Lung (tissue), 12 donors: ENCODE results near the gene SPATA4. TPM values are rescaled to one million over a fixed set of nuclear protein-coding genes. Genes with fewer than 3 reads are reported as not detected.

Experiments
- ATAC-seq: fragments of 200-7000 bp; cut with Tn5 transposase; one replicate; pipeline ENCODE4 v1.9.1; 2020; ENCODE audit warnings: moderate number of reproducible peaks; ENCODE audit not compliant: insufficient read depth, low FRiP score
- DNase-seq, 3 donors: peaks; one replicate each; pipeline ENCODE4 v3.0.0-alpha.2; 2013 to 2017
- H3K27ac ChIP-seq, 2 donors: one replicate each; pipeline ENCODE4 v1.5.1; 2013; ENCODE audit warnings: mild to moderate bottlenecking in 2 of 2, moderate library complexity in 2 of 2, control low read depth in 1 of 2, inconsistent platforms in 1 of 2, low read depth in 1 of 2, low read length in 1 of 2
- H3K27me3 ChIP-seq, 3 donors: one replicate each; pipeline ENCODE4 v1.5.1; 2013; ENCODE audit warnings: low read length in 2 of 3; ENCODE audit not compliant: control insufficient read depth in 3 of 3, insufficient read depth in 3 of 3
- H3K36me3 ChIP-seq, 4 donors: one replicate each; pipeline ENCODE4 v1.5.1; 2013; ENCODE audit warnings: low read length in 4 of 4, mild to moderate bottlenecking in 1 of 4, moderate library complexity in 1 of 4; ENCODE audit not compliant: control insufficient read depth in 4 of 4, insufficient read depth in 4 of 4
- H3K4me1 ChIP-seq, 5 donors: one replicate each; pipeline ENCODE4 v1.5.1; 2013; ENCODE audit warnings: low read length in 5 of 5, mild to moderate bottlenecking in 2 of 5, moderate library complexity in 1 of 5; ENCODE audit not compliant: control insufficient read depth in 5 of 5, insufficient read depth in 5 of 5
- H3K4me3 ChIP-seq: one replicate; pipeline ENCODE4 v1.5.1; 2013; ENCODE audit warnings: mild to moderate bottlenecking, control low read depth, moderate library complexity
- H3K9ac ChIP-seq, 2 donors: one replicate each; pipeline ENCODE4 v1.5.1; 2013; ENCODE audit warnings: low read length in 2 of 2, control low read depth in 1 of 2; ENCODE audit not compliant: insufficient read depth in 1 of 2
- H3K9me3 ChIP-seq, 4 donors: one replicate each; pipeline ENCODE4 v1.5.1; 2013; ENCODE audit warnings: low read length in 3 of 4, mild to moderate bottlenecking in 1 of 4, moderate library complexity in 1 of 4; ENCODE audit not compliant: control insufficient read depth in 4 of 4, insufficient read depth in 3 of 4
- CTCF ChIP-seq: IDR thresholded peaks from 2 replicates; pipeline ENCODE4 v1.5.1; 2012; ENCODE audit warnings: mild to moderate bottlenecking; ENCODE audit errors: control extremely low read depth, extremely low read depth
- WGBS, 2 donors: extraction: QIAGEN DNeasy Blood & Tissue Kit; methylation state at CpG; one replicate each; pipeline ENCODE4 v1.1.7; 2013; 5-methylcytosine and 5-hydroxymethylcytosine counted together
- polyA plus RNA-seq, 2 donors: library from polyadenylated mRNA; stranded (reverse); fragments of 200-250 nt; gene quantifications; one replicate each; pipeline ENCODE4 v1.2.1, GENCODE V29; 2013
- total RNA-seq, 2 donors: library from RNA; depleted of rRNA in 1 of 2; stranded (reverse); fragments of >200 nt in 1 of 2; gene quantifications; one replicate each; pipeline ENCODE4 v1.2.1, GENCODE V29; 2014 to 2021
- donor health status: control.
- donor health status: control.
- donor health status: Bipolar disorder and iron deficiency.
- donor health status: healthy.
- donor health status: DM: yes; HTN: yes; CAD: no.

SPATA4 gene
- total and polyA plus RNA-seq, 4 donors, result 1.1 to 4.1 (median 2.2) TPM

DNA sequence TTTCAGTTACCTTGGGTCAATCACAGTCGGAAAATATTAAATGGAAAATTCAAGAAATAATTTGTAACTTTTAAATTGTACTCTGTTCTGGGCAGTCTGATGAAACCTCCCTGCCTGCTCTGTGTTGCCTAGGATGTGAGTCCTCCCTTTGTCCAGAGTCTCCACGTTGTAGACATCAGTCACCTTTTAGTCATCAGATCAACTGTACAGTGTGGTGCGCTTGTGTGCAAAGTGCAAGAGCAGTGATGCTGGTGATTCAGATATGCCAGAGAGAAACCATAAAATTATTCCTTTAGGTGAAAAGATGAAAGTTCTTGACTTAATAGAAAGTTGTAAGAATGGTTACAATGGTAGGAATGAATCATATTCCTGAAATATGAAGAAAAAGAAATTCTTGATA is 1.4 kb downstream of the SPATA4 start:
- no peak for DNase-seq
- no peak overlapping the region for H3K27ac ChIP-seq
- WGBS, 2 donors, result 77 to 78% methylated on average over 3 of the region's 3 CpGs
- no peak overlapping the region for H3K4me3 ChIP-seq
- no peak overlapping the region for H3K9ac ChIP-seq
- ATAC-seq, result no peak
- H3K27me3 ChIP-seq, result peaks cover 0 to 2% (median 0%) of the 10 kb centered on the region in 3 donors
- TF ChIP-seq CTCF, result no peak
- peaks cover 0 to 5% (median 0%) of the 10 kb centered on the region in 5 donors for H3K4me1 ChIP-seq
- H3K36me3 ChIP-seq, result no peaks in the 10 kb centered on the region
- no peaks in the 10 kb centered on the region for H3K9me3 ChIP-seq

GRCh38 chr4:176193126-176193525 is 2.3 kb downstream of the SPATA4 start:
- ATAC-seq (no peak), DNase-seq (no peak)
- H3K9me3 ChIP-seq, result no peaks in the 10 kb centered on the region
- TF ChIP-seq CTCF, result no peak
- no peak overlapping the region for H3K27ac ChIP-seq
- H3K4me1 ChIP-seq, result peaks cover 0 to 5% (median 0%) of the 10 kb centered on the region in 5 donors
- H3K9ac ChIP-seq, result no peak overlapping the region
- WGBS, 2 donors, result 31 to 51% methylated on average over 4 of the region's 4 CpGs
- H3K4me3 ChIP-seq, result no peak overlapping the region
- no peaks in the 10 kb centered on the region for H3K36me3 ChIP-seq
- peaks cover 0 to 2% (median 0%) of the 10 kb centered on the region in 3 donors for H3K27me3 ChIP-seq

DNA sequence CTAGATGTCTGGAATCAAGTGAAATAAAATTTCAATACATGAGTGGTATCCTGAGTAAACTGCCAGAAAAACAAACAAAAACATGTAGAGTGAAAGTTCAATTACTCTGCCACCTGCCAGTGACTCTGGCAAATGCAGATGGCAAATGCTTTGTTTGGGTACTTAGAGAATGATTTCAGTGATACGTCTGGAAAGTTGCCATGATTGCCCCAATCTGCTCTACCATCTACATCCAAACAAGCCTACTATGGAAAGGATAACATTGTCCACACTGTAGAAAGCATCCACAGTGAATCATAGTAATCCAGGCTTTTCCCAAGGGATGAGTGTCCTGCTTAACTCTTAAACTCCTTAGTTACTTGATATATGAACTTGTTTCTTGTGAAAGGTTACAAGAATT is 3.4 kb downstream of the SPATA4 start:
- ATAC-seq (no peak), DNase-seq (no peak)
- Histone ChIP-seq H3K4me3 (no peak overlapping the region), H3K4me1 (peaks cover 0 to 5% (median 0%) of the 10 kb centered on the region in 5 donors), H3K27me3 (peaks cover 0 to 2% (median 0%) of the 10 kb centered on the region in 3 donors), H3K9ac (no peak overlapping the region), H3K27ac (no peak overlapping the region), H3K9me3 (no peaks in the 10 kb centered on the region), H3K36me3 (no peaks in the 10 kb centered on the region)
- WGBS, 2 donors, result 25 to 37% methylated on average over 1 of the region's 1 CpG
- no peak for TF ChIP-seq CTCF
